Activated T-helper 1 cell treated with anti-CD3 and anti-CD28 coated beads, Interleukin-2, amount 50 U/mL, for 16 hours (primary cell): ENCODE data around the gene TUBA4B.
"Not testable (repeated sequence)": the region's sequence is repeated elsewhere in the genome, so short reads cannot be mapped to it uniquely, and the experiment has no call there.

Source experiments
- DNase-seq, 2 donors: peaks; one replicate each; pipeline ENCODE4 v3.0.0-alpha.2; 2020; ENCODE audit warnings: low read depth in 1 of 2, low spot score in 1 of 2

TUBA4B gene

DNA sequence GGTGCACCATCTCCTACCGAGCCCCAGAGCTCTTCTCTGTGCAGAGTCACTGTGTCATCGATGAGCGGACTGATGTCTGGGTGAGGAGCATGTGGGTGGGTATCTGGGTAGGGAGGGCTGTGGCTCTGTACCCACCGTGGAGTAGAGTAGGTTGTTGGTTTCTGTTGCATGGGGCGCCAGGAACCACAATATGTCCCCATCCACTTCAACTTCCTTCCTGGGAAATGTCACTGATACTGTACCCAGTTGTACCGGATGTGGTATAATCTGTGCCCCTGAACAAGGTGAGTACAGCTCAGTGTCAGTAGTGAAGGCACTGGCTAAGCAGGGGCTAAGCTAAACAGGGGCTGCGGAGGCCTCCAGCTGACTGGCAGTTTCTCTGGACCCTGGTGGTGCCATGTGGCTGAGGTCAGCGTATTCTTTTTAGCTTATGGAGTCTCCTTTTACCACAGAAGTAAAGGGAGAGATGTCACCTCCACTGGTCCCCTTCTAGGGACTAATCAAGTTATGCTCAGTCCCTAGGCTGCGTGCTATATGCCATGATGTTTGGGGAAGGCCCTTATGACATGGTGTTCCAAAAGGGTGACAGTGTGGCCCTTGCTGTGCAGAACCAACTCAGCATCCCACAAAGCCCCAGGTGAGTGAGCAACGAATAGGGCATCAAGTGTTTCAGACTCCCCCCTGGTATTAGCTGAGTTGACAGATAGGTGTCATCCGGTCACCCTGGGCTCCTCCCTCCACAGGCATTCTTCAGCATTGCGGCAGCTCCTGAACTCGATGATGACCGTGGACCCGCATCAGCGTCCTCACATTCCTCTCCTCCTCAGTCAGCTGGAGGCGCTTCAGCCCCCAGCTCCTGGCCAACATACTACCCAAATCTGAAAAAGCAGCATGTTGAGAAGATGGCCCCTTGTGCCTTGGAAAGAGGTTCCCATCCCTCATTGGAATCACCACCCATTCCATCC lies 5.1 kb upstream of the TUBA4B start:
- peak; percentile 30 to 45 for DNase-seq

- DNase-seq, result no peak
These were observed 4.2 kb upstream of the TUBA4B start for GRCh38 chr2:219248845-219249202.

DNA sequence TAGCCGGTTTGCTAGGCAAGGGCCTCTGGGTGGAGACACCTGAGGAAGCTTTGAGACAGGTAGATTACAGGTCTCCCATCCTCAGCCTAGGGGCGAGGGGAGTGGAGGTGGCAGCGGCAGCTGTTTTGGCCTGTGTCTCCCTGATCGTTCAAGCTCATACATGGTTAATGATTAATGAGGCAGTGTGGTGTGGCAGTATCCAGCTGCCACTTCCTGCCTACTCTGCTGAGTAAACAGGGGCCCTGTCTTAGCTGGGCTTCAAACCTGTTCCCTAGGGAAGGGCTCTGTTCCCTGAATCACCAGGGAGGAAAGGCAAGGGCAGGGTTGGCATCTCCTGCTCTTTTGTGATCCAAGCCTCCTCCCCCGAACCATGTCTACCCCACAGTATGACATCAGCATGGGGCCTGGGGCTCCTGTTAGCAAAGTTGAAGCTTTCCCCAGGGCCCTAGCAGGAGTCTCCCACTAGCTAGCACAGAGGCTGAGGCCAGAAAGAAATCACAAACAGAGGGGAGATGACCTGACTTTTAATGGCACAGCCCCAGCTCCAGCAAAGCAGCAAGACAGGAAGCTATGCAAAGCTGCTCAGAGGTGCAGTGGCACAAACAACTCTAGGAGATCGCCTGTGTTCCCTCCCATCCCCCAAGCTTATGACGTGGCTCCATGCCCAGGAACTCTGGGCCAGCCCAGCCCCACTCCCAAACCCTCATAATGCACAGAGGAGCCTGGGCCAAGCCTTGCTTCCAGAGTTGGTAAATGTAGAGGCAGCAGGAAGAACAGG lies 3.7 kb upstream of the TUBA4B start:
- no peak for DNase-seq

GRCh38 chr2:219250049-219250781 lies 2.8 kb upstream of the TUBA4B start:
- no peak for DNase-seq

GRCh38 chr2:219251656-219252055 lies 1.4 kb upstream of the TUBA4B start:
- DNase-seq, result no peak

DNA sequence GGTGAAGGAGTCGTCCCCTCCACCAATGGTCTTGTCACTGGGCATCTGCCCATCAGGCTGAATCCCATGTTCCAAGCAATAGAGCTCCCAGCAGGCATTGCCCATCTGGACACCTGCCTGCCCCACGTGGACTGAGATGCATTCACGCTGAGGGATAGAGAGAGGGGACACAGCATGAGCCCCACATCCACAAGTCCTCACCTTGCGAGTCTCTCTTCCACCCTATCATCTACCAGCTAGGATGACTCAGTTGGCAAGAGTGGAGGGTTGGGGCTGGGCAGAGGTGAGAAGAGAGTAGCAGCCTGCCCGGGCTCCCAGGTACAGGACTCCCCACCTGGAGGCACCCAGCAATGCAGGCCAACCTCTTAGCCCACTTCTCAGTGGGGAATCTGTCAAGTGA lies 959 bp upstream of the TUBA4B start:
- DNase-seq, result no peak

DNA sequence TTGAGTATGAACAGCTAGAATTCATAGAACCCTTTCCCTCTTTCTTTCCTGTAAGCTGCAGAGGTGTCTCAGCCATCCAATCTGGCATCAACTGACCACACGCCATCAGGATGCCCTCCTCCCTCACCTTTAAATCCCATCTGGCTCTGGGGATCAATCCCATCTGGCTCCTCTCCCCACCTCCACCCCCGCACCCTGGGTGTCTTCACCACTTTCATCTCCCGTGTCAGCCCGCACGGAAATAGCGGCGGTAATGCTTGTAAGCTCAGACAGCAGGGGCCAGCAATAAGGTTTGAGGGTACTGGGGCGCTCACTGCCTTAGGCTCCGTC lies 508 bp upstream of the TUBA4B start:
- no peak for DNase-seq

GRCh38 chr2:219253753-219254589 lies 928 bp downstream of the TUBA4B start, which contains the start of gene TUBA4A:
TUBA4A (minus strand) TSS chr2:219253918; CDS start chr2:219253858, 60 bp downstream.
- peak; percentile 81 to 87 for DNase-seq

DNA sequence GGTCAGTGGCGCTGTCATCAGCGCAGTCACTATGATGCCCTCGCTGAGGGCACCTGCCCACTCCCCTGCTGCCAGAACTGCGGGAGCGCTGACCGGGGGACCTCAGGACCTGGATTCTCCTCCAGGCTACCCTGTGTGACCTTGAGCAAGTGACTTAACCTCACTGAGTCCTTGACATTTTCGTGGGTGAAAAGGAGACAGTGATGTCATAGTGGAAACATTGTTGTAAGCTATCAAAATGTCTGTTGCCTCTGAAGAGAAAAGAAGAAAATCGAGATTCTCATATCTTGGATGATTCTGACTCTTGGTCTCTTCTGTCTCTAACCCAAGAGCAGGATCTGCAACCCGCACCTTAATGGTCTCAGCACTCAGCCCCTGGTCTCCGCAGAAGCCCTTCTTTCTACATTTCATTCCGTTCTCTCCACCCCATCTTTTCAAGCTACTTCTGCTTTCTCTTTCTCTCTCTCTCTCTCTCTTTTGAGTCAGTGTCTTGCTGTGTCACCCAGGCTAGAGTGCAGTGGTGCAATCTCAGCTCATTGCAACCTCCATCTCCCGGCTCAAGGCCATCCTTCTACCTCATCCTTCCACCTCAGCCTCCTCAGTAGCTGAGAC lies 1.7 kb downstream of the TUBA4B start:
- DNase-seq, result no peak

DNA sequence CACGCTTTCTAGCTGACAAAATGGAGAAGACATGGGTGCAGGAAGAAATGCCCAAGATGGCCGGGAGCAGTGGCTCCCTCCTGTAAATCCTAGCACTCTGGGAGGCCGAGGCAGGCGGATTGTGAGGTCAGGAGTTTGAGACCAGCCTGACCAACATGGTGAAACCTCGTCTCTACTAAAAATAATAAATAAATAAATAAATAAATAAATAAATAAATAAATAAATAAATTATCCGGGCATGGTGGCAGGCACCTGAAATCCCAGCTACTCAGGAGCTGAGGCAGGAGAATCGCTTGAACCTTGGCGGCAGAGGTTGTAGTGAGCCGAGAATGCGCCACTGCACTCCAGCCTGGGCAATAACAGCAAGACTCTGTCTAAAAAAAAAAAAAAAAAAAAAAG lies 5.9 kb downstream of the TUBA4B start:
- not testable (repeated sequence) for DNase-seq

GRCh38 chr2:219261024-219261855 lies 8.2 kb downstream of the TUBA4B start:
- no peak for DNase-seq

DNA sequence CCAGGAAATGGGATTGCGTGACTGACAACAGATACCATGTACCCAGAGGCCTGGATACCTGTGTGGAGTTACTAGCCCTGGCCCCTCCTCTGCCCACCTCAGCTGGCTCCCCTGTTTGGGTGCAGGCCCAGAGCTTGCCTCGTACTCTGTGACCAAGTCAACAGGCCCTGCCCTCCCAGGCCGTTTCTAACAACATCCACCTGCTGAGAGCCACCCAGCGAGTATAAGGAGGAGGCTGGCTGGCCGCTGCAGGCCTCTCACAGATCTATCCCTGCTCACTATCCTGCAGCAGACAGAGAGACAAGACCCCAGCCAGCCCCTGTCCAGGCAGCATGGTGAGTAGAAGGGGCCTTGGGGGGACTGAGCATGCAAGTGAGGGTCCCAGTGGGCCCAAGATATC lies 13.2 kb downstream of the TUBA4B start:
- DNase-seq, result no peak

- no peak for DNase-seq
These were observed 13.8 kb downstream of the TUBA4B start for GRCh38 chr2:219266886-219267285.

- no peak for DNase-seq
These were observed 15.3 kb downstream of the TUBA4B start for GRCh38 chr2:219268294-219268693.

GRCh38 chr2:219269362-219270054 lies 16.5 kb downstream of the TUBA4B start:
- DNase-seq, result no peak

GRCh38 chr2:219270055-219270372 lies 17.0 kb downstream of the TUBA4B start:
- DNase-seq, result no peak

DNA sequence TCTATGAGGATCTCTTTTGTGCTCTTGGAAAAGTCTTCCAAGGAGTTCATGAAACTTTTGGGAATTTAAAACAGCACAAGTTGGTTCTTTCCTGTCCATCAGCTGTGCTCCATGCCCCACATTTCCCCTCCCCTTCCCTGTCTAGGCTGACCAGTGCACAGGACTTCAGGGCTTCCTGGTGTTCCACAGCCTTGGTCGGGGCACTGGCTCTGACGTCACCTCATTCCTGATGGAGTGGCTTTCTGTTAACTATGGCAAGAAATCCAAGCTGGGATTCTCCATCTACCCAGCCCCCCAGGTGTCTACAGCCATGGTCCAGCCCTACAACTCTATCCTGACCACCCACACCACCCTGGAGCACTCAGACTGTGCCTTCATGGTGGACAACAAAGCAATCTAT lies 18.0 kb downstream of the TUBA4B start:
- no peak for DNase-seq

GRCh38 chr2:219272356-219272755 lies 19.3 kb downstream of the TUBA4B start:
- no peak for DNase-seq

- no peak for DNase-seq
These were observed 20.0 kb downstream of the TUBA4B start for GRCh38 chr2:219272995-219273394.
